ENCODE measurements around the gene TBC1D22A.

Gene TBC1D22A

GRCh38 chr22:47068626-47068996 lies 306.2 kb downstream of the TBC1D22A start:
- DNase-seq: no peak

- DNase-seq: no peak
Measured at GRCh38 chr22:47069270-47069669, 306.8 kb downstream of the TBC1D22A start.

GRCh38 chr22:47071078-47071806 lies 308.8 kb downstream of the TBC1D22A start:
- DNase-seq: no peak

GRCh38 chr22:47071807-47072641 lies 309.6 kb downstream of the TBC1D22A start:
- DNase-seq: no peak

GRCh38 chr22:47072642-47072967 lies 310.2 kb downstream of the TBC1D22A start:
- no peak for DNase-seq

GRCh38 chr22:47073075-47073474 lies 310.6 kb downstream of the TBC1D22A start:
- DNase-seq: no peak

GRCh38 chr22:47074105-47074504 lies 311.7 kb downstream of the TBC1D22A start:
- no peak for DNase-seq

- DNase-seq: no peak
Measured at GRCh38 chr22:47075568-47075967, 313.1 kb downstream of the TBC1D22A start.

GRCh38 chr22:47076758-47077157 lies 314.3 kb downstream of the TBC1D22A start:
- DNase-seq: no peak

GRCh38 chr22:47080100-47080499 lies 317.6 kb downstream of the TBC1D22A start:
- DNase-seq: no peak

GRCh38 chr22:47082505-47082904 lies 320.1 kb downstream of the TBC1D22A start:
- no peak for DNase-seq

GRCh38 chr22:47083379-47083986 lies 321.0 kb downstream of the TBC1D22A start:
- DNase-seq: no peak

GRCh38 chr22:47084226-47084625 lies 321.8 kb downstream of the TBC1D22A start:
- no peak for DNase-seq

- DNase-seq: no peak
Measured at GRCh38 chr22:47086596-47087248, 324.3 kb downstream of the TBC1D22A start.

- no peak for DNase-seq
Measured at GRCh38 chr22:47088480-47089158, 326.2 kb downstream of the TBC1D22A start.

- no peak for DNase-seq
Measured at GRCh38 chr22:47089374-47089773, 326.9 kb downstream of the TBC1D22A start.

GRCh38 chr22:47089796-47090460 lies 327.5 kb downstream of the TBC1D22A start:
- DNase-seq: no peak

GRCh38 chr22:47090591-47091245 lies 328.3 kb downstream of the TBC1D22A start:
- peak; percentile 41 for DNase-seq

- DNase-seq: no peak
Measured at GRCh38 chr22:47091246-47091651, 328.8 kb downstream of the TBC1D22A start.

GRCh38 chr22:47091921-47092700 lies 329.7 kb downstream of the TBC1D22A start:
- DNase-seq: no peak

GRCh38 chr22:47092896-47093311 lies 330.5 kb downstream of the TBC1D22A start:
- no peak for DNase-seq
